Osteoblast (primary cell): ENCODE data around the gene BRD7. TPM values are rescaled to one million over a fixed set of nuclear protein-coding genes. Genes with fewer than 3 reads are reported as not detected.

Experiments used
- DNase-seq: peaks from one replicate; pipeline ENCODE4 v3.0.0; 2011; ENCODE audit warnings: low spot score, mixed read lengths; ENCODE audit not compliant: insufficient read length; ENCODE audit errors: missing footprints
- H2AFZ ChIP-seq: 2 replicates; pipeline ENCODE4 v1.6.0; 2011; ENCODE audit warnings: mild to moderate bottlenecking, low read length
- H3K27ac ChIP-seq: 2 replicates; pipeline ENCODE4 v1.5.1; 2011; ENCODE audit warnings: mild to moderate bottlenecking, low read depth, low read length, moderate library complexity
- H3K27me3 ChIP-seq: 2 replicates; pipeline ENCODE4 v1.6.0; 2012; ENCODE audit warnings: mild to moderate bottlenecking, control low read depth, inconsistent platforms, low read length, moderate library complexity; ENCODE audit not compliant: insufficient read depth
- H3K36me3 ChIP-seq: 2 replicates; pipeline ENCODE4 v1.5.1; 2011; ENCODE audit warnings: mild to moderate bottlenecking, low read length, control low read depth, moderate library complexity; ENCODE audit not compliant: insufficient read depth
- H3K4me1 ChIP-seq: 2 replicates; pipeline ENCODE4 v1.5.1; 2011; ENCODE audit warnings: mild to moderate bottlenecking, low read length, control low read depth, moderate library complexity; ENCODE audit not compliant: insufficient read depth
- H3K4me2 ChIP-seq: 2 replicates; pipeline ENCODE4 v1.6.0; 2011; ENCODE audit warnings: mild to moderate bottlenecking, low read length; ENCODE audit not compliant: insufficient read depth
- H3K4me3 ChIP-seq: fragments of 200-600 bp; sonication (generic); 3 replicates; pipeline ENCODE4 v1.5.1; 2012; ENCODE audit warnings: mild to moderate bottlenecking, low read length, inconsistent platforms; ENCODE audit not compliant: insufficient read depth
- H3K79me2 ChIP-seq: 2 replicates; pipeline ENCODE4 v1.6.0; 2012; ENCODE audit warnings: mild to moderate bottlenecking, low read length, control low read depth, inconsistent platforms; ENCODE audit not compliant: insufficient read depth
- H3K9me3 ChIP-seq: 2 replicates; pipeline ENCODE4 v1.5.1; 2011; ENCODE audit warnings: low read depth, low read length, control low read depth
- H4K20me1 ChIP-seq: 2 replicates; pipeline ENCODE4 v1.6.0; 2012; ENCODE audit warnings: mild to moderate bottlenecking, low read length, control low read depth; ENCODE audit not compliant: insufficient read depth
- CTCF ChIP-seq: IDR thresholded peaks from 2 replicates; pipeline ENCODE4 v1.5.1; 2011; ENCODE audit warnings: mild to moderate bottlenecking, low read depth, low read length, moderate library complexity; ENCODE audit errors: extremely low read depth
- total RNA-seq: library from RNA; depleted of rRNA; stranded (reverse); fragments of >200 nt; gene quantifications from 2 replicates; pipeline ENCODE4 v1.2.3, GENCODE V29; 2012

The BRD7 gene
- total RNA-seq, 1 donor, result 22.8 TPM

GRCh38 chr16:50284131-50284911 lies 84.5 kb downstream of the BRD7 start:
- DNase-seq, result peak; percentile 72

GRCh38 chr16:50282955-50283631 lies 85.7 kb downstream of the BRD7 start:
- H3K79me2 ChIP-seq, result peaks cover 84% of the 10 kb centered on the region
- H3K27ac ChIP-seq, result no peak overlapping the region
- no peak overlapping the region for H2AFZ ChIP-seq
- TF ChIP-seq CTCF, result no peak
- H3K4me3 ChIP-seq, result no peak overlapping the region
- DNase-seq, result peak; percentile 71
- peaks cover 5% of the 10 kb centered on the region for H3K36me3 ChIP-seq
- no peak overlapping the region for H3K4me2 ChIP-seq
- H3K9me3 ChIP-seq, result no peaks in the 10 kb centered on the region
- no peaks in the 10 kb centered on the region for H3K27me3 ChIP-seq
- H4K20me1 ChIP-seq, result peaks cover 58% of the 10 kb centered on the region
- peaks cover 20% of the 10 kb centered on the region for H3K4me1 ChIP-seq

More at GRCh38 chr16:50284131-50284911, 84.5 kb downstream of the BRD7 start:
- Histone ChIP-seq H3K9me3 (no peaks in the 10 kb centered on the region), H3K27ac (no peak overlapping the region), H3K27me3 (no peaks in the 10 kb centered on the region), H3K79me2 (peaks cover 78% of the 10 kb centered on the region), H3K4me3 (no peak overlapping the region), H3K4me2 (no peak overlapping the region), H2AFZ (no peak overlapping the region), H3K36me3 (peaks cover 5% of the 10 kb centered on the region), H3K4me1 (peaks cover 20% of the 10 kb centered on the region), H4K20me1 (peaks cover 59% of the 10 kb centered on the region)
- no peak for TF ChIP-seq CTCF

- H3K4me2 ChIP-seq, result no peak overlapping the region
- no peak overlapping the region for H2AFZ ChIP-seq
- peaks cover 5% of the 10 kb centered on the region for H3K36me3 ChIP-seq
- no peaks in the 10 kb centered on the region for H3K27me3 ChIP-seq
- peaks cover 86% of the 10 kb centered on the region for H3K79me2 ChIP-seq
- no peak overlapping the region for H3K27ac ChIP-seq
- peaks cover 20% of the 10 kb centered on the region for H3K4me1 ChIP-seq
- H3K9me3 ChIP-seq, result no peaks in the 10 kb centered on the region
- H4K20me1 ChIP-seq, result peaks cover 57% of the 10 kb centered on the region
- no peak for TF ChIP-seq CTCF
- no peak overlapping the region for H3K4me3 ChIP-seq
- DNase-seq, result peak; percentile 86
Measured at GRCh38 chr16:50282010-50282538, 86.7 kb downstream of the BRD7 start.

- Histone ChIP-seq H3K9me3 (no peaks in the 10 kb centered on the region), H3K4me1 (peaks cover 20% of the 10 kb centered on the region), H4K20me1 (peaks cover 60% of the 10 kb centered on the region), H3K27ac (no peak overlapping the region), H3K36me3 (peaks cover 1% of the 10 kb centered on the region), H3K79me2 (peaks cover 87% of the 10 kb centered on the region), H3K4me3 (no peak overlapping the region), H3K4me2 (no peak overlapping the region), H3K27me3 (no peaks in the 10 kb centered on the region), H2AFZ (no peak overlapping the region)
- TF ChIP-seq CTCF, result no peak
- peak; percentile 76 for DNase-seq
Measured at GRCh38 chr16:50281391-50282009, 87.3 kb downstream of the BRD7 start.
